HG02759 (cell line): Measurements from ENCODE around the gene NEXN.
"Not testable (repeated sequence)": the region's sequence is repeated elsewhere in the genome, so short reads cannot be mapped to it uniquely, and the experiment has no call there.

ENCODE experiments used
- ATAC-seq: cut with Tn5 transposase; IDR thresholded peaks from one replicate; pipeline ENCODE4 v1.9.1; 2021; ENCODE audit warnings: mild to moderate bottlenecking, moderate library complexity; ENCODE audit not compliant: unreplicated experiment

The NEXN gene

DNA sequence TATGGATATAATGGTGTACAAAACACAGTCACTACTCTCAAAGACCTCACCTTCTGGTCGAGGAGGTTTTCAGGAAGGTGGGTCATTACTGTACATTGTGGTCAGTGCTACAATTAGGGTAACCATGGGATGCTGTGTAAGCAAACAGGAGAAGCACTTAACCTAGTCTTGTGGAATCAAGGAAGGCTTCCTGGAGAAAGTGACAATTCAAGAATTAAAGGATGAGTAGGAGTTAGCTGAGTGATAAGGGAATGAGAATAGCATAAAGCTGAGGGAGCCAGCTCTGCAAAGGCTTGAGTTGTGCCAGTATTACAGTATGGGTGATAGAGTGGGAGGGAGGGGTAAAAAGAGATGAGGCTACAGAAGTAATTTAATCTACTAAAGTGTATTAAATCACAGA lies 17.2 kb downstream of the NEXN start:
- ATAC-seq: no peak

DNA sequence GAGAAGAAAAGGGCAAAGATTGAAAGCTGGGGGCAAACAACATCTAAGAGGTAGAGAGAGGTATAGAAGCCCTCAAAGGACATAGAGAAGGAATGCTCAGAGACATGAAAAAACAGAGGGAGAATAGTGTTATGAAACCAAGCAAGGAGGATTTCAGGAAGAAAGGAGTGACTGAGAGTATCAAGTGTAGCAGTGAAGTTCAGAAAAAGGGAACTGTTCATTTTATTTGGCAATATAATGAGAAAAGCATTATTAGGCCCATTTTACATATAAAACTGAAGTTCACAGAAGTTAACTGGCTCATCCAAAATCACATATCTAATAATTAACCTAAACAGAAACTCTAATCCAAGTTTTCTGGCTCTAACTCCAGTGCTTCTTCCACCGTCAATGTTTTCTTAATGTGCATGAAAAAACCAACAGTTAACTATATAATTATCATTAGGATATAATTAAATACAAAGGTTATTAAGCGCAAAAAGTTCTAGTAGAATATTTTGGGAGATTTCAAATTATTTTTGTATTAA lies 17.7 kb downstream of the NEXN start:
- ATAC-seq: no peak

DNA sequence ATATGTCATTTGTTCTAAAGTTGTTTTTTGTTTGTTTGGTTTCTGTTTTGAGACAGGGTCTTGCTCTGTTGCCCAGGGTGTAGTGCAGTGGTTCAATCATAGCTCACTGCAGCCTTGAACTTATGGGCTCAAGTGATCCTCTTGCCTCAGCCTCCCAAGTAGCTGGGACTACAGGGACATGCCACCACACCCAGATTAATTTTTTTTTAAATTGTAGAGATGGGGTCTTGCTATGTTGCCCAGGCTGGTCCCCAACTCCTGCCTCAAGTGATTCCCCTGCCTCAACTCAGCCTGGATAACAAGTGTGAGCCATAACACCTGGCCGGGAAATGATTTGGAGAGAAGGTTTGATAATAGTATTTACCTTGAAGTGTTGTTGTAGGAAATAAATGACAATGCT lies 18.2 kb downstream of the NEXN start:
- ATAC-seq: no peak

DNA sequence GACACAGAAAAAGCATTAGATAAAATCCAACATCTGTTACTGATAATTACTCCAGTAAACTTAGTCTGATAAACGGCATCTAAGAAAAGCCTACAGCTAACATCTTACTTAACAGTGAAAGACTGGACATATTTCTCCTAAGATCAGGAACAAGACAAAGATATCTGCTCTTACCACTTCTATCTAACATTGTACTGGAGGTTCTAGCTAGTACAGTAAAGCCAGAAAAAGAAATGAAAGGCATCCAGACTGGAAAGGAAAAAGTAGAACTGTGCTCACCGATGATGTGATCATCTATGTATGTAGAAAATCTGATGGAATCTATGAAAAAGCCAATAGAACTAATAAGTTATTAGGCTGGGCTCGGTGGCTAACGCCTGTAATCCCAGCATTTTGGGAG lies 21.7 kb downstream of the NEXN start:
- ATAC-seq: no peak

DNA sequence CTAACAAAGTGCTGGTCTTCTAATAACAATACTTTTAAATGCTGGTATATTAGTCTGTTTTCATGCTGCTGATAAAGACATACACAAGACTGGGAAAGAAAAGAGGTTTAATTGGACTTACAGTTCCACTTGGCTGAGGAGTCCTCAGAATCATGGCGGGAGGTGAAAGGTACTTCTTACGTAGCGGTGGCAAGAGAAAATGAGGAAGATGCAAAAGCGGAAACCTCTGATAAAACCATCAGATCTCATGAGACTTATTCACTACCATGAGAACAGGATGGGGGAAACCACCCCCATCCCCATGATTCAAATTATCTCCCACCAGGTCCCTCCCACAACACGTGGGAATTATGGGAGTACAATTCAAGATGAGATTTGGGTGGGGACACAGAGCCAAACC lies 30.5 kb downstream of the NEXN start:
- ATAC-seq: not testable (repeated sequence)

DNA sequence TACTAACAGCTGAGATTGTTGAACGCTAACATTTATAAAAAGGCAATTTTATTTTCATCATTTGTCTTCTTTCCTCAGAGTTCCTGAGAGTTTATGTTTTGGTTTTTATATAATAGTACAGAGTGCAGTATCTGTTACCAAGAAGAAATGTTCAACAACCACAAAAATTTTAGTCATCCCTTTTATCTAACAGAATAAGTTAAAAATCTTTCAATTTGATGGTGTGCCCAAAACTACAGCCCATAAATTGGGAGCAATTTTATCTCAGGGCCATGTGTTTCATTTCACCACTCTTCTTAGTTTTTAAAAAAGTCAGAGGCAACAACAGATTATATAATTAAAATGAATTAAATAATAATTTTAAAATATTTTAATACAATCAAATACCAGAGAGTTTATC lies 37.1 kb downstream of the NEXN start:
- no peak for ATAC-seq

DNA sequence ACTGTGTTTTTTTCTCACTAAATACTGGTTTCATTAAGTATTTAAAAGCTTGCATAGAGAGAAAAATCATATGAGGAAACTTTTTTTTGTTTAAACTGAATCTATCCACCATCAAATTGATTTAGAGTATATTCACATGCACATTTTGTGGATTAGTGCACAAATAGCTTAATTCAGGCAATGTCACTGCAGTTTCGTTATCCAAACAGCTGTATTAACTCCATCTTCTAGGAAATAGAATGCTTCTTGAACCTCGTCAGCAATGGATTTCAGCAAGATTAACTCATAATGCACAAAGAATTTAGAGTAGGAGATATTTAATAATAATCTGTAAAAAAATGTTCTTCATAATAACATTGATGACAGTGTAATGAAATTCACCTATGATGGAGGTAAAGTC lies 37.5 kb downstream of the NEXN start:
- ATAC-seq: no peak

DNA sequence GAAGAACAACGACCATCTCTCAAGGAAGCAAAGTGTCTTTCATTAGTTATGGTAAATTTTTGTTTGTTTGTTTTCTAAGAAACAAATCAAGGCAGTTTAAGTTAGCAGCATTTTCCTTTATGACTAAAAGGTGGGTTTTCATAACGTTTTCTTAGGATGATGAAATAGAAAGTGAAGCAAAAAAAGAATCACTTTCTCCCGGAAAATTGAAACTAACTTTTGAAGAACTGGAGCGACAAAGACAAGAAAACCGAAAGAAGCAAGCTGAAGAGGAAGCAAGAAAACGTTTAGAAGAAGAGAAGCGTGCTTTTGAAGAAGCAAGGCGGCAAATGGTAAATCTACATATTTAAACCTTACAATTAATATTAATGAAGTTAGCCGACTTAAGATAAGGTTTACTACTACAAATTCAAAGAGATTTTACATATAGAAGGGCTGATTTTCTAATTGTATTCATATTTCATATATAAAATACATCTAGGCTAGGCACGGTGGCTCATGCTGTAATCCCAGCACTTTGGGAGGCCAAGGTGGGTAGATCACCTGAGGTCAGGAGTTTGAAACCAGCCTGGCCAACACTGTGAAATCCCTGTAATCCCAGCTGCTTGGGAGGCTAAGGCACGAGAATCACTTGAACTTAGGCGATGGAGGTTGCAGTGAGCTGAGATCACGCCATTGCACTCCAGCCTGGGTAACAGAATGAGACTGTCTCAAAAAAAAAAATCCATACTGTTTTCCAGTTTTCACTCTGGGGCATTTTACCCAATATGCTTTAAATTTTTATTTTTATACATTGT lies 38.3 kb downstream of the NEXN start:
- no peak for ATAC-seq

DNA sequence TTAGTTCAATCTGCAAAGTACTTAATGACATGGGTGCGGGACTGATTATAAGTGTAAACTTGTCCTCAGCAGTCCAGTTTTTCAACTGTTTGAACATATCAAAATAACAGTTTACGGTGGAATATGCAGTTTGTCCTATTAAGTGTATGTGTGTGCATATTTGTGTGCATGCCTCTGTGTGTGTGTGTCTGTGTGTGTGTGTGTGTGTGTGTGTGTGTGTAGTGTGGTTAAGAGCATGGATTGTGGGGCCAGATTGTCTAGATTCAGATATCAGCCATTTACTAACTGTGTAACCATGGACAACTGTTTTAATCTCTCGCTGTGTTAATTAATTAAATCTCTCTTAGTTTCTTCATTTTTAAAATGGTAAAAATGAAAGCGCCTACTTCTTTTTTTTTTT lies 39.0 kb downstream of the NEXN start:
- ATAC-seq: no peak

DNA sequence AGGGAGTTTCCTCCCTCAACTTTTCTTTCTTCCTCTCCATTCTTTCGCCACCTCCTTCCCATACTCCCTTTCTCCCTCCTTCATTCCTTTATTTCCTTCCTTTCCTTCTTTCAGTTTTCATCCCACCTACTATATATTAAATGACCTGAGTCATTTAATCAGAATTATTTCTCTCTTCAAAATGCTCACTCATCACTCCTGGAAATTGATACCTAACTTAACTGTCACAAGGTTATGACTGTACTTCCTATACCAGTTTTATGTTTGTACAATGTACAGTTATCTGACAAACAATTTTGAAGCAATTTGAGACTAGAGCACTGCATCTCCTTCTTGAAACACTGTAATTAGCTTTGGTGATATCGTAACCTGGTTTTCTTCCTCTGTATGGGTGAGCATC lies 41.4 kb downstream of the NEXN start:
- ATAC-seq: no peak

DNA sequence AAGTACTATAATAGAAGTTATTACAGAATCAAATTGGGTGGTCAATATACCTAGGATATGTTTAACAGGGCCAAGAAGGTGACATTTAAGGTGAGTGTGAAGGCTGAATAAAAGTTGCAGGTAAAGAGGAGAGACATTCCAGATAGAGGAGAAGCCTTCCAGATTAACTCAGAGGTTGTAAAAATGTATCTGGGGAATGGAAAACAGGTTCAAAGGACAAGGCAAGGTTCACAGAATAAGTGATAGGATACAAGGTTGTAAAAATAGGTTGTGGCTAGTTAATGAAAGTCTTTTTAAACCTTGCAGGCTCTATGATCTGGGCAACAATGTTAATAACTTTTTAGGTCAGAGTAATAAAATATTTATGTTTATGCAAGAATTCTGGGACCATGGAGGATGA lies 50.2 kb downstream of the NEXN start:
- ATAC-seq: no peak

DNA sequence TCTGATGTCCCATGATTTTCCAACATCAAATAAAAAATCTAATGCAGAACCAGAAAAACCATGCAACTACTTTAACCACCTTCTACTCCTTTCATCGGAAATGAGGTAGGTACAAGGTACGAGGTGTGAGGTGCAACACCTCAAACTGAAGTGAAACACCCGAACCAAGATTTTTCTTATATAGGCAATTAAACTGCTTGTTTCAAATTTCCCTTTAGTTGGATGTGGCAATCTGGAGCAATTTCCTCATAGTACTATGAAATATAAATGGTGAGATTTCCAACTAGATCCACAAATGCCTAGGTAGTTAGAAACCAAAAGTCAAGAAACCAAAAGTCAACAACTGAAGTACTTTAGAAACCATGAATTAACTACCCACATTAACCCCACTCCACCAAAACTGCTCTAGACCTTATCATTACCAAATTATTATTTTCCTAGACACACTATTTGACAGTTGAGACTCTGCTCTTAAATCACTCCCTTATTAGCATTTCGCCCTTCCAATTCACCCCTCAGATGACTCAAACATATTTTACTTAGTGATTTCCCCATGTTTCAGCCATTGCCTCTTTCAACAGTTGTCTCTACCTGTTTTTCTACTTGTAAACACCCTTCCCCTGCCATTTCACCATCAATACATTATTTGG lies 52.6 kb downstream of the NEXN start:
- ATAC-seq: no peak

DNA sequence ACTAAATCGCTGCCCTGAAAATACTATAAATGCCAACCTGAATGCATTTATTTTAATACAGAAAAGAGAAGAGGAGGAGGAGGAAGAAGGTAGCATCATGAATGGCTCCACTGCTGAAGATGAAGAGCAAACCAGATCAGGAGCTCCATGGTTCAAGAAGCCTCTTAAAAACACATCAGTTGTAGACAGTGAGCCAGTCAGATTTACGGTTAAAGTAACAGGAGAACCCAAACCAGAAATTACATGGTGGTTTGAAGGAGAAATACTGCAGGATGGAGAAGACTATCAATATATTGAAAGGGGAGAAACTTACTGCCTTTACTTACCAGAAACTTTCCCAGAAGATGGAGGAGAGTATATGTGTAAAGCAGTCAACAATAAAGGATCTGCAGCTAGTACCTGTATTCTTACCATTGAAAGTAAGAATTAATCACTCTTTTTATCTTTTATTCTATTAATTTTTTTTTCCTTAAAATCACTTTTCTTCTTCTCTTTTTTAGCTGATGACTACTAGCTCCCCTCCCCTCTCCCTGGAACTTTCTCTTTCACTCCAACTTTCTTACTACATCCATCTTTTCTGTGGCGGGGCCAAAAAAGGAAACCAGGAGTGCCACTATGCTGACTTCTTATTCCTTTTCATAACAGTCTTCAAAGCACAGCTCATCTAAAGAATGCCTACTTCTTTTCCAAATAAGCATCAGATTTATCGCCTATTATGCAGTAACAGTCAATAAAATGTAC lies 54.1 kb downstream of the NEXN start:
- ATAC-seq: no peak

DNA sequence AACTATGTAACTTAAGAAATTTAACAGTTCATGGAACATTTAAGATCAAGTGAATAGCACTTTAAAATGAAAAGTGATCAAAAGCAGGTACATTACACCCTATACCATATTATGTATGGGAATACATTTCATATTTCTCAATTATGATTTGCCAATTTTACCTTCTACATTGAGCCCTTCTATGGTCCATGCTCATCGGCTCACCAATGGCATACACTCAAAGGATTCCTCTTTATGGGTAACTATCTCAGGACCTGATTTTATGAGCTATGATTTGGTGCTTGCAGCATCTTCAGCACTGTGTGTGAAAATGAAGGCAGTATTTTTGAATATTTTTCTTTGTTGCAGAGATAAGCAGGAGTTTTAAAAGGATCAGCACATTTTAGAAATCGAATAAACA lies 56.9 kb downstream of the NEXN start:
- ATAC-seq: no peak

DNA sequence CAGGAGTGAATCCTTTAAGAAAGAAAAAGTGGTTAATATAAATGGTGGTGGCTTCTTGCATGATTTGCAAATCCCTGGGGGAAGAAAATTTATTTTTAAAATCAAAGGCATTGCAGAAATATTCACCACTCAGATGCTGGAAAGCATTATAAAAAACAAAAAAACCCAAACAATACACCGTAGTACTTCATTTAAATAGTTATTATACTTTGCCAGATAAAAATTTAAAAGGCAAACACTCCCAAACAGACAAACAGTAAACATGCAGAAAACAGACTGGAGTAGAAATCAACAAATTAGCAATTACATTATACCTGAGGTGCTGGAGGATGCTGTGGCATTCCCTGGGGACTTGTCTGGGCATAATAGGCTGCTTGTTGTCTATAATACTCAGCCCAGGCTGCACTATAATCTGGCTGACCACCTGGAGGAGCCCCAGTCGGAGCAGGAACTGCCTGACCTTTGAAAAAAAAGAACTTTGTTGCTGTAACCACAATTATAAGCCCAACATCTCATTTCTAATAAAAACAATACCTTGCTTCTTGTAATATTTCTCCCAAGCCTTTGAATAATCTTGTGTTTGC lies 60.5 kb downstream of the NEXN start:
- ATAC-seq: no peak

DNA sequence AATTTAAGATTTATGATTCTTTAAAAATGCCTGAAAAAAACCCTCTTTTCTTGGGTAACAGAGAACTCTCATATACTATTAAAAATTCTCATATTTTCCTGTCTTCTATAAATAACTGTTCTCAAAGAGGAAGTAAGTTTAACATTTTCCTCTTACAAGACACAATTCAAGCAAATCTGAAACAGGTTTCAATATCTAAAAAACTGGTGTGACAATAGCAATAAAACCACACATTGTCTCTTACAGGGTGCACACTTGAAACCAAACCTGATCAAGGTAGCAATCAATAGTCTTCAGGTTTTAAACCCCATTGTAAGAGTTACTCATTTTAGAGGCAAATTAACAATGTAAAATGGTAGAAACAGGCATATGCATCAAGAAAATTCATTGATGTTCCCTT lies 62.4 kb downstream of the NEXN start:
- peak; percentile 59 for ATAC-seq

DNA sequence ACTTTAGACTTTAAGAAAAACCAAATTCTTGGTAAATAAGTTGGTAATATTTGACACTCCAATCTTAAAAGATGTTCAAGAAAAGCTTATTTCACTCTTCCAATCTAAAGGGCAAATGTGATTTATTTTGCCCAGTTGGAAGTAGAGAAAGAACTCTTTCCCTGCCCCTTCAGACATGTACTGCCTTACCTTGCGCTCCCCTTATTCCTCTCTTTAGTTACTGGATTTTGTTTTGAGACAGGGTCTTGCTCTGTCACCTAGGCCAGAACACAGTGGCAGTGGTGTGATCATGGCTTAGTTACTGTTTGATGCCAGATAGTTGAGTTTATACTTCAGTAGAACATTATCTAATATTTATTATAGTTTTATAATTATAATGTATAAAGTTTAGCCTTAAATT lies 62.9 kb downstream of the NEXN start:
- no peak for ATAC-seq

DNA sequence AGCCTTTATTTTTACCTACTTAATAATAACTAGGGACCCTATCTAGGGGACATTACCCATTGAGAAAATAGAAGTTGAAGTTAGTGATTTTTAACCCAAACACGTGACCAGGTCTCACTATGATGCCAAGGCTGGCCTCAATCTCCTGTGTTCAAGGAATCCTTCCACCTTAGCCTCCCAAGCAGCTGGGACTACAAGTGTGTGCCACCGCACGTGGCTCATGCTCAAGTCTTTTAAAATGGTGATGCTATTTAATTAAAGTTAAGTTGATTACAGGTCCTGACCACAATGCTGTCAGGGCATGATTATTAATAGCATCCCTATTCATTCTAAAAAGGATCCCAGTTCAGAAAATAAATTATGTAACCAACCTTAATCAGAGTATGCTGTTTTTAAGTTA lies 65.5 kb downstream of the NEXN start:
- ATAC-seq: no peak

DNA sequence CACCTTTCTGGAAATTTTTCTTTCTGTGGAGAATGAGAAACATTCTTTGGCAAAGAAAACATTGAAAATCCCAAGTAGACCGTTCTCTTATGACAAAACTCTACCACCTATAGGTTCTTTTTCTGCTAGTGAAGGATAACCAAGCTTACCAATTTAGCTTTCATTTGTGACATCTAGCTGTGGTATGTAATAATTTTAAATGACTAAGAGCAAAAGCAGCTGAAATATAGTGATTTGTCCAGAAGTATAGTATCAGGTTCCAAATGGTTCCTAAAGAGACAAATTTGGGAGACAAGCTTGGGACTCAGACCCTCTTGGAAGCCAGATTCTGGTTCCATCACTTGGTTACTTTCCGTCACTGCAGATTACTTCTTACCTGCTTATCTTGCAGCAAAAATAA lies 66.1 kb downstream of the NEXN start:
- no peak for ATAC-seq

DNA sequence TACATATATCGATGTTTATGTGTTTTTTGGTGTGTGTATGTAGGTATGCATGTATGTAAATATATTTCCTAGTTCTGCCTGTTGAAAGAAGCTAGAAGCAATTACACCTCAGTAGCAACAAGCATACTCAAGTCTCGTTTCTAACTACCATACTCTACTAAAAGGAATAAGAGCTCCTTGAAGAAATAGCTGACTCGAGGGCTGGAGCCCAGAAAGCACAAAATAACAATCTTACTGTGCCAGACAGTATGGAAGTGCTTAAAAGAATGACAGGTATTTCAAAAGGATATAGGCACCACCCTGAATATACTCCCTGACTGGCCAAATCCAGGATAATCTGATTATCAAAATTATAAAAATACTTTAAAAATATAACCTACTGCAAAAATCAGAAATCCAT lies 67.3 kb downstream of the NEXN start:
- no peak for ATAC-seq

DNA sequence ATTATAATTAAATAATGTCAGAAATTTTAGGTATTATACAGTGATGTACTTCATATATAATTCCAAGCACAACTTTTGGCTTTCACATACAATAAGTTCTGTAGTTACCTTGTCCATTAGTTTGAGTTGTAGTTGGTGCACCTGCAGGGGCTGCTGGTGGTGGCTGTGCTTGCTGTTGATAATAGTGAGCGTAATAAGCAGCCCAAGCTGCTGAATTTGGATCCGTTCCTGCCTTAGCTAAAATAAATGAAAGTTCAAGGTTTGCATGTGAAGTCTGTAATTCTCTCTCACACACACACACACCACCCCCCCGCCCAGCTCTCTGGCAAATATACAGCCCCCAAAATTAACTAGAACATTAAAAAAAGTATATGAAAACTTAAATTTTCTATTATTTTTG lies 68.0 kb downstream of the NEXN start:
- no peak for ATAC-seq

DNA sequence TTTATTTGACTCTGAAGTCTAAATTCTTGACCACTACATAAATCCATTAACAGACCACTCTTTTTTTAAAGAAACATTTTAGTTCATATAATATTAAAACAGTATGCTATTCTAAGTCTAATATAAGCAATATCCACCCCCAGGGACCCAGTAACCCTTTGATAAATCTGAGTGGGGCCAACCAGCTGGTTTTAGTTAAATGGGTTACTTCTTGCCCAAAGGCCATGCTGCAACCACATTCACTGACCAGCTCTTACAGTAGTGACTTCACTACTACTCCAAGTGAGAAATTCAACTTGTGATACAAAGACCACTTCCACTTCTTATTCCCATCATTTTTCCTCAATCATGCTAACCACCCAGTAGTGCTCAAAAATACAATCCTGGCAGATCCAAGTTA lies 70.0 kb downstream of the NEXN start:
- ATAC-seq: no peak
